GM18861 (cell line): Measurements from ENCODE around the gene SGPL1.

Experiments
- ATAC-seq: cut with Tn5 transposase; IDR thresholded peaks from one replicate; pipeline ENCODE4 v1.9.1; 2021; ENCODE audit not compliant: unreplicated experiment

SGPL1 gene

GRCh38 chr10:70902661-70903261, 87.0 kb downstream of the SGPL1 start:
- no peak for ATAC-seq

- ATAC-seq, result no peak
These were observed 87.6 kb downstream of the SGPL1 start for GRCh38 chr10:70903262-70903921.

- no peak for ATAC-seq
These were observed 89.6 kb downstream of the SGPL1 start for GRCh38 chr10:70905071-70906021.

GRCh38 chr10:70906031-70906783, 90.5 kb downstream of the SGPL1 start:
- no peak for ATAC-seq

- no peak for ATAC-seq
These were observed 91.3 kb downstream of the SGPL1 start for GRCh38 chr10:70906953-70907636.

- ATAC-seq, result no peak
These were observed 92.1 kb downstream of the SGPL1 start for GRCh38 chr10:70907637-70908405.

- no peak for ATAC-seq
These were observed 92.9 kb downstream of the SGPL1 start for GRCh38 chr10:70908406-70909296.

GRCh38 chr10:70909326-70909935, 93.7 kb downstream of the SGPL1 start:
- no peak for ATAC-seq

GRCh38 chr10:70910486-70911341, 95.0 kb downstream of the SGPL1 start:
- ATAC-seq, result no peak

GRCh38 chr10:70911386-70911785, 95.6 kb downstream of the SGPL1 start:
- ATAC-seq, result no peak

- no peak for ATAC-seq
These were observed 96.8 kb downstream of the SGPL1 start for GRCh38 chr10:70912556-70912955.

GRCh38 chr10:70913191-70913892, 97.6 kb downstream of the SGPL1 start:
- ATAC-seq, result no peak

- ATAC-seq, result no peak
These were observed 98.1 kb downstream of the SGPL1 start for GRCh38 chr10:70913893-70914240.

GRCh38 chr10:70914316-70914864, 98.6 kb downstream of the SGPL1 start:
- ATAC-seq, result no peak

- no peak for ATAC-seq
These were observed 99.5 kb downstream of the SGPL1 start for GRCh38 chr10:70915206-70915605.

- no peak for ATAC-seq
These were observed 100.1 kb downstream of the SGPL1 start for GRCh38 chr10:70915806-70916205.

- no peak for ATAC-seq
These were observed 100.5 kb downstream of the SGPL1 start for GRCh38 chr10:70916241-70916640.
